Subcutaneous adipose tissue (tissue), 4 donors: ENCODE data around the gene HLA-G. TPM values are rescaled to one million over a fixed set of nuclear protein-coding genes. Genes with fewer than 3 reads are reported as not detected.

Experiments used
- CTCF ChIP-seq: fragments of 450-650 bp; IDR thresholded peaks from one replicate; pipeline ENCODE4 v1.5.1; 2016; ENCODE audit warnings: low read depth, mild to moderate bottlenecking, control low read depth, antibody characterized with exemption, moderate library complexity
- total RNA-seq, 4 donors: library from RNA; depleted of rRNA; stranded (reverse); fragments of >200 nt; gene quantifications; one replicate each; pipeline ENCODE4 v1.1.0, GENCODE V29; 2016

The HLA-G gene
- total RNA-seq, 4 donors from 2014 or later = not detected

- no peak for TF ChIP-seq CTCF
These were observed 3.5 kb upstream of the HLA-G start for GRCh38 chr6:29824144-29824543.

- TF ChIP-seq CTCF = no peak
These were observed 1.8 kb upstream of the HLA-G start for GRCh38 chr6:29825848-29826247.

GRCh38 chr6:29826271-29826670 lies 1.4 kb upstream of the HLA-G start:
- TF ChIP-seq CTCF = no peak

- TF ChIP-seq CTCF = no peak
These were observed 809 bp downstream of the HLA-G start for GRCh38 chr6:29828471-29828797.

GRCh38 chr6:29829766-29830165 lies 2.1 kb downstream of the HLA-G start:
- TF ChIP-seq CTCF = no peak

- TF ChIP-seq CTCF = no peak
These were observed 2.8 kb downstream of the HLA-G start for GRCh38 chr6:29830409-29830808.

GRCh38 chr6:29831776-29832175 lies 4.2 kb downstream of the HLA-G start:
- TF ChIP-seq CTCF = no peak
